ENCODE data around the gene CFAP97D1. TPM values are rescaled to one million over a fixed set of nuclear protein-coding genes. Genes with fewer than 3 reads are reported as not detected.

Gene CFAP97D1
- total RNA-seq, 4 donors from 2014 or later, result 0.42 TPM; not detected in 3

GRCh38 chr17:43769426-43769825 is 10.8 kb upstream of the CFAP97D1 start:
- Histone ChIP-seq H3K27me3 (no peaks in the 10 kb centered on the region), H3K27ac (peak overlapping the region in 1 of 4 donors; percentile 25), H3K4me1 (peaks cover 0 to 25% (median 0%) of the 10 kb centered on the region in 4 donors), H3K9me3 (no peaks in the 10 kb centered on the region), H3K36me3 (peaks cover 0 to 79% (median 13%) of the 10 kb centered on the region in 3 donors), H3K4me3 (no peak overlapping the region)
- no peak for TF ChIP-seq EP300 (IDR thresholded peaks at IDR 0.05)
- no peak for TF ChIP-seq POLR2A (IDR thresholded peaks at IDR 0.05)
- TF ChIP-seq CTCF (IDR thresholded peaks at IDR 0.05), result no peak
- 91 to 96% methylated on average over 12 to 16 of the region's 16 CpGs for WGBS, 2 donors
- no peak for DNase-seq (ENCODE audit: low spot score in 2 of 2)

GRCh38 chr17:43769859-43770258 is 10.4 kb upstream of the CFAP97D1 start:
- DNase-seq (ENCODE audit: low spot score in 2 of 2), result no peak
- TF ChIP-seq CTCF (IDR thresholded peaks at IDR 0.05), result no peak
- no peak for TF ChIP-seq POLR2A (IDR thresholded peaks at IDR 0.05)
- no peak for TF ChIP-seq EP300 (IDR thresholded peaks at IDR 0.05)
- H3K9me3 ChIP-seq, result no peaks in the 10 kb centered on the region
- H3K27ac ChIP-seq, result no peak overlapping the region
- no peak overlapping the region for H3K4me3 ChIP-seq
- H3K4me1 ChIP-seq, result peaks cover 0 to 25% (median 0%) of the 10 kb centered on the region in 4 donors
- no peaks in the 10 kb centered on the region for H3K27me3 ChIP-seq
- 92 to 94% methylated on average over 11 of the region's 11 CpGs for WGBS, 2 donors
- peaks cover 0 to 83% (median 15%) of the 10 kb centered on the region in 3 donors for H3K36me3 ChIP-seq

- DNase-seq (ENCODE audit: low spot score in 2 of 2), result no peak
- Histone ChIP-seq H3K9me3 (no peaks in the 10 kb centered on the region), H3K4me1 (peaks cover 0 to 35% (median 0%) of the 10 kb centered on the region in 4 donors), H3K27me3 (no peaks in the 10 kb centered on the region), H3K4me3 (no peak overlapping the region), H3K27ac (no peak overlapping the region), H3K36me3 (peaks cover 0 to 89% (median 15%) of the 10 kb centered on the region in 3 donors)
- TF ChIP-seq POLR2A (IDR thresholded peaks at IDR 0.05), result no peak
- TF ChIP-seq CTCF (IDR thresholded peaks at IDR 0.05), result no peak
- no peak for TF ChIP-seq EP300 (IDR thresholded peaks at IDR 0.05)
- WGBS, 2 donors, result 89 to 97% methylated on average over 2 of the region's 2 CpGs
Observed at GRCh38 chr17:43770957-43771356, 9.3 kb upstream of the CFAP97D1 start.

- Histone ChIP-seq H3K36me3 (peaks cover 0 to 92% (median 15%) of the 10 kb centered on the region in 3 donors), H3K4me3 (no peak overlapping the region), H3K27ac (no peak overlapping the region), H3K27me3 (no peaks in the 10 kb centered on the region), H3K9me3 (no peaks in the 10 kb centered on the region), H3K4me1 (peaks cover 0 to 40% (median under 1%) of the 10 kb centered on the region in 4 donors)
- no peak for DNase-seq (ENCODE audit: low spot score in 2 of 2)
- 88 to 92% methylated on average over 9 of the region's 9 CpGs for WGBS, 2 donors
- no peak for TF ChIP-seq POLR2A (IDR thresholded peaks at IDR 0.05)
- no peak for TF ChIP-seq EP300 (IDR thresholded peaks at IDR 0.05)
- TF ChIP-seq CTCF (IDR thresholded peaks at IDR 0.05), result no peak
Observed at GRCh38 chr17:43771463-43771862, 8.8 kb upstream of the CFAP97D1 start.

GRCh38 chr17:43772877-43773648 is 7.2 kb upstream of the CFAP97D1 start:
- H3K27me3 ChIP-seq, result no peaks in the 10 kb centered on the region
- DNase-seq (ENCODE audit: low spot score in 2 of 2), result peak in 1 of 2 donors; percentile 35
- H3K9me3 ChIP-seq, result no peaks in the 10 kb centered on the region
- 80 to 82% methylated on average over 10 of the region's 10 CpGs for WGBS, 2 donors
- H3K4me1 ChIP-seq, result peaks cover 0 to 43% (median 4%) of the 10 kb centered on the region in 4 donors
- no peak overlapping the region for H3K4me3 ChIP-seq
- peak in 1 of 2 donors; percentile 47 for TF ChIP-seq EP300 (IDR thresholded peaks at IDR 0.05)
- no peak for TF ChIP-seq CTCF (IDR thresholded peaks at IDR 0.05)
- peak overlapping the region in 2 of 4 donors; percentile 6 to 43 for H3K27ac ChIP-seq
- peaks cover 0 to 85% (median 15%) of the 10 kb centered on the region in 3 donors for H3K36me3 ChIP-seq
